HepG2 (cell line): ENCODE measurements around the gene DEPDC1B. TPM values are rescaled to one million over a fixed set of nuclear protein-coding genes. Genes with fewer than 3 reads are reported as not detected.
A peak's percentile ranks its signal among the peaks of the same experiment; 100 is the strongest.

Experiments used
- CENPBD1 ChIP-seq: sonication (generic); formaldehyde crosslinking; IDR thresholded peaks from 2 replicates; pipeline ENCODE4 v1.8.0; 2022; ENCODE audit warnings: missing genetic modification reagents, low read depth, mild to moderate bottlenecking, borderline replicate concordance
- CREB1 ChIP-seq, 2 experiments: fragments of 450-650 bp in 1 of 2; IDR thresholded peaks; 2 replicates each; pipeline ENCODE4 v1.6.1; 2016 to 2017; ENCODE audit warnings: control low read depth in 1 of 2, mild to moderate bottlenecking in 1 of 2, missing compliant biosample characterization in 1 of 2, missing genetic modification characterization in 1 of 2
- HNRNPLL ChIP-seq: fragments of 200-400 bp; formaldehyde crosslinking; IDR thresholded peaks from 2 replicates; pipeline ENCODE4 v1.6.1; 2017; ENCODE audit warnings: mild to moderate bottlenecking, low read depth, low read length; ENCODE audit not compliant: poor library complexity, severe bottlenecking
- IRF2 ChIP-seq: IDR thresholded peaks from 2 replicates; pipeline ENCODE4 v1.6.1; 2018; ENCODE audit warnings: missing genetic modification reagents, missing compliant biosample characterization
- MED1 ChIP-seq: sonication (generic); formaldehyde crosslinking; IDR thresholded peaks from 2 replicates; pipeline ENCODE4 v1.4.0; 2020; ENCODE audit warnings: missing genetic modification reagents
- NCOR1 ChIP-seq: fragments of 200-600 bp; sonication (generic); IDR thresholded peaks from 2 replicates; pipeline ENCODE4 v1.7.0; 2017; ENCODE audit warnings: antibody characterized with exemption, low read length, borderline replicate concordance
- RAD21 ChIP-seq: fragments of 450-650 bp; formaldehyde crosslinking; IDR thresholded peaks from 2 replicates; pipeline ENCODE4 v1.5.0; 2020; ENCODE audit warnings: mild to moderate bottlenecking
- SATB2 ChIP-seq: sonication (generic); formaldehyde crosslinking; IDR thresholded peaks from 2 replicates; pipeline ENCODE4 v1.5.0; 2020; ENCODE audit warnings: missing genetic modification reagents
- SKIL ChIP-seq: sonication (generic); formaldehyde crosslinking; IDR thresholded peaks from 2 replicates; pipeline ENCODE4 v1.8.0; 2022; ENCODE audit warnings: missing genetic modification reagents, mild to moderate bottlenecking, moderate library complexity, borderline replicate concordance
- SOX13 ChIP-seq, 3 experiments: fragments of 450-650 bp in 1 of 3; sonication (generic) in 1 of 3; formaldehyde crosslinking in 1 of 3; IDR thresholded peaks in 2 of 3; conservative IDR thresholded peaks in 1 of 3; 2 replicates each; pipeline versions ENCODE4 v1.5.0 to v1.6.1; 2016 to 2020; ENCODE audit warnings: antibody characterized with exemption in 1 of 3, mild to moderate bottlenecking in 1 of 3, missing compliant biosample characterization in 1 of 3, missing genetic modification reagents in 1 of 3, moderate library complexity in 1 of 3
- THAP11 ChIP-seq: IDR thresholded peaks from 2 replicates; pipeline ENCODE4 v1.6.1; 2016; ENCODE audit warnings: missing biosample characterization, missing genetic modification reagents
- ZNF256 ChIP-seq: sonication (generic); formaldehyde crosslinking; conservative IDR thresholded peaks from 2 replicates; pipeline ENCODE4 v1.4.0; 2020; ENCODE audit warnings: missing genetic modification reagents
- ZNF3 ChIP-seq: IDR thresholded peaks from 2 replicates; pipeline ENCODE4 v1.7.0; 2017; ENCODE audit warnings: inconsistent platforms
- ZNF317 ChIP-seq: sonication (generic); formaldehyde crosslinking; IDR thresholded peaks from 2 replicates; pipeline ENCODE4 v1.5.0; 2020; ENCODE audit warnings: mild to moderate bottlenecking, missing genetic modification reagents
- ZNF496 ChIP-seq: sonication (generic); formaldehyde crosslinking; IDR thresholded peaks from 2 replicates; pipeline ENCODE4 v1.8.1; 2023; ENCODE audit warnings: mild to moderate bottlenecking, moderate library complexity, missing genetic modification reagents; ENCODE audit not compliant: insufficient replicate concordance
- ZNF576 ChIP-seq: sonication (generic); formaldehyde crosslinking; IDR thresholded peaks from 2 replicates; pipeline ENCODE4 v1.4.0; 2020; ENCODE audit warnings: mild to moderate bottlenecking, missing genetic modification reagents
- ZNF850 ChIP-seq: sonication (generic); formaldehyde crosslinking; conservative IDR thresholded peaks from 2 replicates; pipeline ENCODE4 v1.9.0; 2021; ENCODE audit warnings: mild to moderate bottlenecking, missing genetic modification reagents
- ZSCAN5A ChIP-seq: sonication (generic); formaldehyde crosslinking; IDR thresholded peaks from 2 replicates; pipeline ENCODE4 v1.8.0; 2022; ENCODE audit warnings: mild to moderate bottlenecking, missing genetic modification reagents, borderline replicate concordance
- polyA plus RNA-seq, 8 experiments: library from polyadenylated mRNA; depleted of rRNA in 3 of 8; stranded (reverse) in 7 of 8; unstranded in 1 of 8; fragments of >200 nt; fragmentation: Illumina TruSeq in 4 of 8; extraction: Trizol in 4 of 8; gene quantifications; 2 replicates each; pipeline versions ENCODE4 v1.2.1 to v1.2.3, GENCODE V29; 2011 to 2016; ENCODE audit warnings: low read depth in 4 of 8, missing spikeins in 1 of 8, mixed read lengths in 1 of 8; ENCODE audit not compliant: insufficient read depth in 1 of 8
- total RNA-seq, 5 experiments: library from RNA; depleted of rRNA; stranded (reverse); fragments of >200 nt; fragmentation: Illumina TruSeq; extraction: Trizol; gene quantifications; 2 replicates each; pipeline ENCODE4 v1.2.3, GENCODE V29; 2016; ENCODE audit warnings: low read depth in 1 of 5

The DEPDC1B gene
- total and polyA plus RNA-seq, 2 of the 13 experiments (the other 11 are each of a cell fraction or from before 2014, with no cell fraction given), result 29.5 to 51.3 TPM

GRCh38 chr5:60563696-60564324 lies 136.2 kb downstream of the DEPDC1B start (continued):
- TF ChIP-seq ZNF256 (CRISPR knock-in tag), result no peak
- no peak for TF ChIP-seq SATB2
- TF ChIP-seq SKIL (CRISPR knock-in tag), result no peak
- TF ChIP-seq ZNF317 (CRISPR knock-in tag), result no peak
- TF ChIP-seq CENPBD1 (CRISPR knock-in tag), result no peak
- TF ChIP-seq IRF2 (CRISPR knock-in tag), result no peak; the same call in 1 of the 2 replicates
- TF ChIP-seq ZSCAN5A (CRISPR knock-in tag), result 0 out of 2 replicates have a peak, but pooled peaks have one; percentile 29
- TF ChIP-seq ZNF3, result no peak
- no peak for TF ChIP-seq ZNF850 (CRISPR knock-in tag)
- no peak for TF ChIP-seq ZNF496 (CRISPR knock-in tag)
- no peak for TF ChIP-seq RAD21 (CRISPR knock-in tag)
- TF ChIP-seq HNRNPLL, result no peak
- peak; percentile 59; the same call in 1 of the 2 replicates for TF ChIP-seq NCOR1
- TF ChIP-seq ZNF576 (CRISPR knock-in tag), result no peak
- TF ChIP-seq SOX13 (IDR thresholded peaks at IDR 0.05), result no peak
- TF ChIP-seq SOX13 (CRISPR knock-in tag; conservative IDR thresholded peaks at IDR 0.05 in 1 of 2, IDR thresholded peaks at IDR 0.05 in 1 of 2), result peak in 1 of 2 experiments; percentile 66; a peak in 1 of 4 replicates
- 0 out of 2 replicates have a peak, but pooled peaks have one; percentile 37 for TF ChIP-seq THAP11 (CRISPR knock-in tag)
- no peak for TF ChIP-seq CREB1 (IDR thresholded peaks at IDR 0.05)
- peak; percentile 23; the same call in 1 of the 2 replicates for TF ChIP-seq CREB1 (CRISPR knock-in tag; IDR thresholded peaks at IDR 0.05)
- TF ChIP-seq MED1 (CRISPR knock-in tag), result peak; percentile 54
